Endothelial cell (in vitro differentiated cells): ENCODE results near the gene P4HA1. TPM values are rescaled to one million over a fixed set of nuclear protein-coding genes. Genes with fewer than 3 reads are reported as not detected.

Source experiments
- DNase-seq: peaks from one replicate; pipeline ENCODE4 v3.0.0; 2021; ENCODE audit warnings: low spot score
- H3K27ac Mint-ChIP-seq: one replicate; pipeline ENCODE4 v1.8.0; 2021; ENCODE audit warnings: mixed read lengths, inconsistent platforms; ENCODE audit not compliant: unreplicated experiment
- H3K27me3 Mint-ChIP-seq: one replicate; pipeline ENCODE4 v1.8.0; 2021; ENCODE audit warnings: mild to moderate bottlenecking, moderate library complexity, mixed read lengths, inconsistent platforms; ENCODE audit not compliant: unreplicated experiment
- H3K36me3 Mint-ChIP-seq: one replicate; pipeline ENCODE4 v1.8.0; 2021; ENCODE audit warnings: mild to moderate bottlenecking, low read depth, mixed read lengths, inconsistent platforms; ENCODE audit not compliant: unreplicated experiment
- H3K4me1 Mint-ChIP-seq: one replicate; pipeline ENCODE4 v1.8.0; 2021; ENCODE audit warnings: mild to moderate bottlenecking, mixed read lengths, inconsistent platforms; ENCODE audit not compliant: unreplicated experiment
- H3K4me3 Mint-ChIP-seq: one replicate; pipeline ENCODE4 v1.8.0; 2021; ENCODE audit warnings: mild to moderate bottlenecking, mixed read lengths, inconsistent platforms; ENCODE audit not compliant: unreplicated experiment
- H3K9me3 Mint-ChIP-seq: one replicate; pipeline ENCODE4 v1.8.0; 2021; ENCODE audit warnings: mixed read lengths, inconsistent platforms; ENCODE audit not compliant: unreplicated experiment
- CTCF ChIP-seq: fragments of 200-600 bp; sonication (generic); IDR thresholded peaks from one replicate; pipeline ENCODE4 v1.5.0; 2021; ENCODE audit warnings: antibody characterized with exemption; ENCODE audit not compliant: unreplicated experiment
- long read RNA-seq: library from polyadenylated mRNA; unstranded; transcript quantifications from one replicate; pipeline ENCODE4 v2.0.0, GENCODE V29; 2020; ENCODE audit not compliant: unreplicated experiment
- total RNA-seq: library from RNA; stranded (reverse); fragmentation: NEBNext Ultra II Directional; extraction: Animal tissue kit (Norgen Biotek cat#: 25700); gene quantifications from one replicate; pipeline ENCODE4 v1.2.1, GENCODE V29; 2021; ENCODE audit not compliant: unreplicated experiment

Gene P4HA1
- 20.4 TPM for total RNA-seq
- long read RNA-seq, transcript P4HA1-203 (15 exons, 2,727 nt) = major isoform, 12 of 15 reads
- long read RNA-seq, partial matches to known transcripts = 0 of 15 reads
- long read RNA-seq, other reads (novel, unspliced or antisense) = 1 of 15 reads

GRCh38 chr10:73096449-73097304 lies at the start of gene P4HA1:
Gene P4HA1, minus strand, starts transcription at chr10:73096866. Its CDS starts 21,983 bp downstream, at chr10:73074883.
- TF ChIP-seq CTCF = peak; percentile 49
- Mint-ChIP-seq H3K4me3 (peak within 1 kb of the TSS; percentile 96), H3K27me3 (peaks cover 2% of the 10 kb centered on the region), H3K27ac (peak within 1 kb of the TSS; percentile 98), H3K9me3 (no peaks in the 10 kb centered on the region), H3K36me3 (peaks cover 4% of the 10 kb centered on the region), H3K4me1 (peaks cover 21% of the 10 kb centered on the region)
- peak; percentile 99 for DNase-seq

GRCh38 chr10:73141603-73142002 lies 44.9 kb upstream of the P4HA1 start:
- no peak overlapping the region for H3K27ac Mint-ChIP-seq
- no peaks in the 10 kb centered on the region for H3K4me1 Mint-ChIP-seq
- H3K9me3 Mint-ChIP-seq = no peaks in the 10 kb centered on the region
- TF ChIP-seq CTCF = no peak
- no peak for DNase-seq
- peaks cover 1% of the 10 kb centered on the region for H3K27me3 Mint-ChIP-seq
- H3K36me3 Mint-ChIP-seq = peaks cover 20% of the 10 kb centered on the region
- H3K4me3 Mint-ChIP-seq = peak overlapping the region; percentile 78

GRCh38 chr10:73139251-73139650 lies 42.6 kb upstream of the P4HA1 start:
- Mint-ChIP-seq H3K9me3 (no peaks in the 10 kb centered on the region), H3K4me3 (no peak overlapping the region), H3K4me1 (no peaks in the 10 kb centered on the region), H3K27ac (no peak overlapping the region), H3K36me3 (peaks cover 29% of the 10 kb centered on the region), H3K27me3 (peaks cover 1% of the 10 kb centered on the region)
- DNase-seq = no peak
- no peak for TF ChIP-seq CTCF

- no peak for DNase-seq
- Mint-ChIP-seq H3K36me3 (peaks cover 30% of the 10 kb centered on the region), H3K27me3 (no peaks in the 10 kb centered on the region), H3K4me3 (no peak overlapping the region), H3K9me3 (no peaks in the 10 kb centered on the region), H3K4me1 (no peaks in the 10 kb centered on the region), H3K27ac (no peak overlapping the region)
- no peak for TF ChIP-seq CTCF
These were observed 40.0 kb upstream of the P4HA1 start for GRCh38 chr10:73136627-73137026.

- Mint-ChIP-seq H3K27ac (no peak overlapping the region), H3K4me3 (no peak overlapping the region), H3K9me3 (no peaks in the 10 kb centered on the region), H3K36me3 (peaks cover 32% of the 10 kb centered on the region), H3K4me1 (no peaks in the 10 kb centered on the region), H3K27me3 (no peaks in the 10 kb centered on the region)
- no peak for DNase-seq
- TF ChIP-seq CTCF = no peak
These were observed 38.1 kb upstream of the P4HA1 start for GRCh38 chr10:73134727-73135126.
